ENCODE results near the gene FCN2. TPM values are rescaled to one million over a fixed set of nuclear protein-coding genes. Genes with fewer than 3 reads are reported as not detected.

Gene FCN2
- total RNA-seq, 2 experiments from 2014 or later = not detected

- peaks cover 0 to 5% of the 10 kb centered on the region in 2 experiments for H3K27me3 ChIP-seq (ENCODE audit: control insufficient read depth in 1 of 2, insufficient read depth in 2 of 2, low read length in 2 of 2)
- POLR2A ChIA-PET = no interaction called here
- H3K27me3 Mint-ChIP-seq = peaks cover 25% of the 10 kb centered on the region
- no peak overlapping the region for H3K27ac Mint-ChIP-seq
- no peak for TF ChIP-seq CTCF (IDR thresholded peaks at IDR 0.05)
- intact Hi-C loops (cut with DNase I, micrococcal nuclease) = no loop called here
- H3K36me3 ChIP-seq (ENCODE audit: insufficient read depth, low read length) = no peaks in the 10 kb centered on the region
- peaks cover 0 to 16% of the 10 kb centered on the region in 2 experiments for H3K9me3 ChIP-seq (ENCODE audit: control insufficient read depth in 1 of 2, insufficient read depth in 1 of 2, low read length in 2 of 2)
- H3K4me3 ChIP-seq (ENCODE audit: low read length) = peak overlapping the region; percentile 37
- H3K9me3 Mint-ChIP-seq = no peaks in the 10 kb centered on the region
- H3K4me1 Mint-ChIP-seq (ENCODE audit: low read depth) = no peaks in the 10 kb centered on the region
- DNase-seq (no peak), ATAC-seq (ENCODE audit: poor library complexity) (no peak)
- CTCF ChIA-PET = no interaction called here
- peak overlapping the region; percentile 51 for H3K4me3 Mint-ChIP-seq
- no peak overlapping the region for H3K27ac ChIP-seq (ENCODE audit: low read depth in 1 of 2, low read length in 2 of 2)
- H3K36me3 Mint-ChIP-seq (ENCODE audit: low read depth) = no peaks in the 10 kb centered on the region
- peaks cover 2% of the 10 kb centered on the region for H3K4me1 ChIP-seq (ENCODE audit: insufficient read depth, low read length)
These were observed 33.9 kb downstream of the FCN2 start for GRCh38 chr9:134914501-134914834.

GRCh38 chr9:134915046-134915985 is 34.7 kb downstream of the FCN2 start:
- Mint-ChIP-seq H3K9me3 (peaks cover 3% of the 10 kb centered on the region), H3K27ac (no peak overlapping the region), H3K36me3 (ENCODE audit: low read depth) (no peaks in the 10 kb centered on the region), H3K4me3 (no peak overlapping the region), H3K27me3 (peaks cover 18% of the 10 kb centered on the region), H3K4me1 (ENCODE audit: low read depth) (no peaks in the 10 kb centered on the region)
- TF ChIP-seq CTCF (IDR thresholded peaks at IDR 0.05) = no peak
- ATAC-seq (ENCODE audit: poor library complexity) (no peak), DNase-seq (peak in 1 of 14 experiments; percentile 16)
- H3K4me3 ChIP-seq (ENCODE audit: low read length) = peak overlapping the region; percentile 37
- intact Hi-C loops (cut with DNase I, micrococcal nuclease) = no loop called here
- H3K9me3 ChIP-seq (ENCODE audit: control insufficient read depth in 1 of 2, insufficient read depth in 1 of 2, low read length in 2 of 2) = peaks cover 6 to 16% of the 10 kb centered on the region in 2 experiments
- POLR2A ChIA-PET = no interaction called here
- CTCF ChIA-PET = no interaction called here
- peaks cover 2% of the 10 kb centered on the region for H3K4me1 ChIP-seq (ENCODE audit: insufficient read depth, low read length)
- H3K36me3 ChIP-seq (ENCODE audit: insufficient read depth, low read length) = no peaks in the 10 kb centered on the region
- H3K27me3 ChIP-seq (ENCODE audit: control insufficient read depth in 1 of 2, insufficient read depth in 2 of 2, low read length in 2 of 2) = peaks cover 0 to 2% of the 10 kb centered on the region in 2 experiments
- no peak overlapping the region for H3K27ac ChIP-seq (ENCODE audit: low read depth in 1 of 2, low read length in 2 of 2)

- Histone ChIP-seq H3K4me3 (ENCODE audit: low read length) (peak overlapping the region; percentile 37), H3K27ac (ENCODE audit: low read depth in 1 of 2, low read length in 2 of 2) (no peak overlapping the region), H3K27me3 (ENCODE audit: control insufficient read depth in 1 of 2, insufficient read depth in 2 of 2, low read length in 2 of 2) (peaks cover 0 to 2% of the 10 kb centered on the region in 2 experiments), H3K36me3 (ENCODE audit: insufficient read depth, low read length) (no peaks in the 10 kb centered on the region), H3K9me3 (ENCODE audit: control insufficient read depth in 1 of 2, insufficient read depth in 1 of 2, low read length in 2 of 2) (peaks cover 6 to 16% of the 10 kb centered on the region in 2 experiments), H3K4me1 (ENCODE audit: insufficient read depth, low read length) (peaks cover 2% of the 10 kb centered on the region)
- intact Hi-C loops (cut with DNase I, micrococcal nuclease) = no loop called here
- ATAC-seq (ENCODE audit: poor library complexity) (no peak), DNase-seq (peak in 1 of 14 experiments; percentile 22)
- ChIA-PET CTCF (no interaction called here), POLR2A (no interaction called here)
- Mint-ChIP-seq H3K27me3 (peaks cover 10% of the 10 kb centered on the region), H3K4me1 (ENCODE audit: low read depth) (no peaks in the 10 kb centered on the region), H3K4me3 (no peak overlapping the region), H3K9me3 (peaks cover 3% of the 10 kb centered on the region), H3K36me3 (ENCODE audit: low read depth) (no peaks in the 10 kb centered on the region), H3K27ac (no peak overlapping the region)
- TF ChIP-seq CTCF (IDR thresholded peaks at IDR 0.05) = no peak
These were observed 35.6 kb downstream of the FCN2 start for GRCh38 chr9:134916161-134916665.
